GOT3 (cell line): ENCODE data around the gene SPTBN4.
"Not testable (repeated sequence)": the region's sequence is repeated elsewhere in the genome, so short reads cannot be mapped to it uniquely, and the experiment has no call there.

ENCODE experiments used
- DNase-seq: peaks from one replicate; lab custom pipeline; 2025; ENCODE audit warnings: mixed read lengths; lab: John Stamatoyannopoulos, UW

The SPTBN4 gene

DNA sequence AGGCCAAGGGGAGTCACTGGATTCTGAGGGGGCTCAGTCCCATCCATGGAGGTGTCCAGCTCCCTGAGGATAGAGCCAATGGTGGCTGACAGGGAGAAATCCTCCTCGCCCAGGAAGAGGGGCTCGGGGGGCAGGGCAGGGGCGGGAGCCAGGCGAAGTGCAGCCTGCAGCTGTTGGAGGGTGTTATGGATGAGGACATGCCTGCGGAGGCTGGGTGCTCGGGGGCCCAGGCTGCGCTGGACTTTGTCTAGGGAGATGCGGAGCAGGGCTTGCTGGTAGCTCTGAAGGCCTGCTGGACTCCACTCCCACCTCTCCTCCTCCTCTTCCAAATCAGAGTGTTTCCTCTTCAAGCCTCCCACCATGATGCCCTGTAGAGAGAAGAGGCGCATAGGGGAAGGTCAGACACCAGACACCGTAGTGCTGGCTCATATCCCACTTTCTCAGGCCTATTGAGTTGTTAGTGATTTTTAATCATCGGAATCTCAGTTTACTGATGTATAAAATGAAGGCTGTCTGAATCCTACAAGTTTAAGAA, 25.0 kb upstream of the SPTBN4 start:
- DNase-seq: no peak

DNA sequence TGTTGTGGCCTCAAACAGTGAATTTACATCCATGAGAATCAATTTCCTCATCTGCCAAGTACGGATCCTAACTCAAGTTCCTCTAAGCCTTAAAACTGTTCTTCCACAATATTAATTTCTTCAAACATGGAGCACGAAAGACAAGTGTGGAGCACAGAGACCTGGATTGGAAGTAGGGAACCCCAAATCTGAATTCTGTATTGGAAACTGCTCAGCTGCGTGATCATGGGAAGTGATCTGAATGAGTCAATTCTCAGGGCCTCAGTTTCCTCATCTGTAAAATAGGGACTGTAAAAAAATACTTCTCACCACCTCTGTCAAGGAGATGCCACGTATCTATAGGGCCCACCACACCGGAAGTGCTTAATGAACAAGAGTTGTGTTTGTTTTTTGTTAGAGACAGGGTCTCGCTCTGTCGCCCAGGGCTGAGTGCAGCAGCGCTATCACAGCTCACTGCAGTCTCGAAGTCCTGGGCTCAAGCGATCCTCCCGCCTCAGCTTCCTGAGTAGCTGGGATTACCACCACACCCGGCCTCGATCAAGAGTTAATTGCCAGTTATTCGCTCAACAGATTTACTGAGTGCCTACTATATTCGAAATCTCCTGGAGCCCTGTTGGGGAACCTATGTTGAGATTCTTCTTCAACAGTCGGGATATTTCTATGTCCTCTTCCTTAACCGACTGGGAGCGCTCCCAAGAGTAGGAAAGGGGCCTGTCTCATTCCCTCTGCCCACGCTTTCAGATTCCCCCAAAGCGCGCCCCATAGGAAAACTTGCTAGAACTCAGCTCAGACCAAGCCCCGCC, 24.3 kb upstream of the SPTBN4 start:
- DNase-seq: no peak

DNA sequence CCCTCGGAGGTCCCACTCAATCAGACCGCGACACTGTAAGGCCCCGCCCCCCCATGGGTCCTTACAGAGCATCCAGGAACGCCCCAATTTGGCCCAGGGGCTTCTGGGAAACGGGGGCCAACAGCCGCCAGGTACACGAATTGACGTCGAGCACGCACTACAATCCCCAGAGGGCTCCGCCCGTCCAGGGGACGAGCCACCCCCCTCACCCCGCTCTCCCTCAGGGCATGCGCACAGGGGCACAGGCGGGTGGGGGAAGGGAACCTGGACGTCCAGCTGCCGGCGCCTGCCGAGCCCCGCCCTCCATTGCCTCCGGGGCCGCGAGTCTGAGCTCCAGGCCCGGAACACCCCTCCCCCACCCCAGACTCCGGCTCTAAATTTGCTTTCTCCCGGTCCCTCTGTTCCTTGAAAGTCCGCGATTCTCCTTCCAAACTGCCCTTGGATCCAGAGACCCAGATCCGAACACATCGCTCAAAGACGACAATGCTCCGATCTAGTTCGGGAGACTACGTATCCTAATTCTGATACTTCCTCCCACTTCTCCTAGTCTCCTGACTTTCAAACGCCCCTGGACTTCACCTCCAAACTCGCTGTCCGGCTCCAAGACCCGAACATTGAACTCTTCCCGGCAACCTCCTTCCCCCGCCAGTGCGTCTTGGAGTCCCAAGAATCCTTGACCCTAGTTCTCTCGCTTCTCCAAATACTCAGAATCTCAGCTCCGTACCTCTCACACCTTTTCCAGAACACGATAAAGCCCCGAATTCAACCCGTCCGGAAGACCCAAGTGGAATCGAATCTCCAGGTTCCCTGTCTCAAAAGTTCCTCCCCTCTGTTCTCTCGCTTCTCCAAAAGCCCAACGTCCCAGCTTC, 23.4 kb upstream of the SPTBN4 start:
- DNase-seq: peak; percentile 93

- peak; percentile 95 for DNase-seq
Observed at GRCh38 chr19:40444000-40444824, 22.6 kb upstream of the SPTBN4 start, which contains the start of gene SERTAD3. SERTAD3 (minus strand) TSS chr19:40444335; CDS start chr19:40442080, 2,255 bp downstream.

DNA sequence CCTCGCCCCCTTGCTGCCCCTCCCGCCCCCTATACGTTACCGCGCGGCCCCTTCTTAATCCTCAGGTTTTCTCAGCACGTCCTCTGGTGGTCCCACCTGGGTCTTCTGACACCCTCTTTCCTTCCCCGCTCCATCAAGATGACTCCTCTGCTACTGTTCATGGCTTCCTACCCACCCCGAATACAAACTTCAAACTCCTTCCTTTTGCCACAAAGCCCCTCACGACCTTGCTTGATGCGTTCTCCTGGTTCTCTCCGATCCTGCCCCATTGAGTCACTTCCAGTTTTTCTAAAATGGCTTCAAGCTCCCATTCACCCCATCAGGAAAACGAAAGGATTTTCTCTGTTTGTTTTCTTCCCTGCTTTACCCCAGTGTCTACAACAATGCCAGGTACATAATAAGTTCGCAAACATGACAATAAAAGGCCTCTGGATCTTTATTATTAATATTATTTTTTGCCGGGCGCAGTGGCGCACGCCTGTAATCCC, 21.9 kb upstream of the SPTBN4 start:
- DNase-seq: no peak

DNA sequence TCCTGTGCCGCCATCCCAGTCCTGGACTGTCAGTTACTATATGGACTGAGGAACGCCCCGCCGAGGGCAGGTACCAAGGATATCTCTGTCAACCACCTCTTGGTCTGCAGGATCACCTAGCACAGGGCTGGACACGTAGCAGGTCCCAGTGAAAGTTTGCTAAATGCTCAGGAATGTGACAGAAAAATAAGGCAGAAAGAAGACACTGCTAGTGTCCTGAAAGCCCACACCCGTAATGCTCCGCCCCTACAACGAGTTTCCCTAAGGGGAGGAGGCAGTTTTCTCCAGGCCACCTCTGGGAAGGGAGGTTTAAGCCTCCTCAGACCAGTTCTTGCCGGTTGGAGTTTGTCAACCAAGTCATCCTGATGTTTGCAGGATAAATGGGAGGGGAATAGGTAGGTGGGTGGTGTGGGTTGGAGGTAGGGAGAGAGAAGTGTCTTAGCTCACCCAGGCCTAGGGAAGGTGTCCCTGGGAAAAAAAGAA, 21.0 kb upstream of the SPTBN4 start:
- no peak for DNase-seq

- DNase-seq: no peak
Observed at GRCh38 chr19:40446263-40446784, 20.5 kb upstream of the SPTBN4 start.

DNA sequence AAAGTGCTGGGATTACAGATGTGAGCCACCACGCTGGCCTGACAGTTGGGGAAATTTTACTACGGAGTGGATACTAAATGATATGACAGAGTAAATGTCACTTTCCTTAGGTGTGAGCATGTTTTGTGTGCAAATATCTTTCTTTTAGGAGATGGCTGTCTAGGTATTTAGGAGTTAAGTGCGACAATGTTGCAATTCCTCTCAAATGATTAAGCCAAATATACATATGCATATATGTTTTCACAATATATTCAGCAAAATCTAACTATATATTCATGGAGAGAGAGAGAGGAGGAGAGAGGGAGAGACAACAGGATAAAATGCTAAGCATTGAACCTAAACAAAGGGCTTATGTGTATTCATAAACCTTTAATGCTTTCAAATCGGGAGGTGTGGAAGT, 17.3 kb upstream of the SPTBN4 start:
- DNase-seq: no peak

GRCh38 chr19:40450664-40451063, 16.1 kb upstream of the SPTBN4 start:
- no peak for DNase-seq

- no peak for DNase-seq
Observed at GRCh38 chr19:40452016-40452415, 14.8 kb upstream of the SPTBN4 start.

GRCh38 chr19:40453151-40453735, 13.6 kb upstream of the SPTBN4 start:
- no peak for DNase-seq

DNA sequence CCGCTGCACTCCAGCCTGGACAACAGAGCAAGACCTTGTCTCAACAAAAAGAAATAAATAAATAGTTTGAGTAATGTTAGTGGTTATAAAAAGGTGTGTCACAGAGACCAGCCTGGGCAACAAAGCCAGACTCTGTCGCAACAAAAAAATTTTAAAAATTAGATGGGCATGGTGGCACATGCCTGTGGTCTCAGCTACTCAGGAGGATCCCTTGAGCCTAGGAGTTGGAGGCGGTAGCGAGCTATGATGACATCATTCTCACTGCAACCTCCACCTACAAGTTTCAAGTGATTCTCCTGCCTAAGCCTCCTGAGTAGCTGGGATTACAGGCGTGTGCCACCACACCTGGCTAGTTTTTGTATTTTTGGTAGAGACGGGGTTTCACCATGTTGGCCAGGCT, 12.9 kb upstream of the SPTBN4 start:
- DNase-seq: not testable (repeated sequence)

DNA sequence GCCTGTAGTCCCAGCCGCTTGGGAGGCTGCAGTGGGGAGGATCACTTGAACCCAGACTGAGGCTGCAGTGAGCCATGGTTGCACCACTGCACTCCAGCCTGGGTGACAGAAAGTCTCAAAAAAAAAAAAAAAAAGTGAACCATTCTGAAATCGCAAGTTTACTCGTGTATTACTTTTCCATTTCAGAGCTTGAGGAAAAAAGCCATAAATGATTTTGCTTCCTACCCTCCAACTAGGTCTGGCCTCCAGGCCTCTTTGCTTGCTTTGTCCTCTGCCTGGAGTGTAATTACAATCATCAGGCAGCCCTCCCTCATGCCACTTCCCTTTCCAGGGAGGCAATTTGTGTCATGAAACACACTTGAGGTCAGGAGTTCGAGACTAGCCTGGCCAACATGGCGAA, 9.8 kb upstream of the SPTBN4 start:
- no peak for DNase-seq

DNA sequence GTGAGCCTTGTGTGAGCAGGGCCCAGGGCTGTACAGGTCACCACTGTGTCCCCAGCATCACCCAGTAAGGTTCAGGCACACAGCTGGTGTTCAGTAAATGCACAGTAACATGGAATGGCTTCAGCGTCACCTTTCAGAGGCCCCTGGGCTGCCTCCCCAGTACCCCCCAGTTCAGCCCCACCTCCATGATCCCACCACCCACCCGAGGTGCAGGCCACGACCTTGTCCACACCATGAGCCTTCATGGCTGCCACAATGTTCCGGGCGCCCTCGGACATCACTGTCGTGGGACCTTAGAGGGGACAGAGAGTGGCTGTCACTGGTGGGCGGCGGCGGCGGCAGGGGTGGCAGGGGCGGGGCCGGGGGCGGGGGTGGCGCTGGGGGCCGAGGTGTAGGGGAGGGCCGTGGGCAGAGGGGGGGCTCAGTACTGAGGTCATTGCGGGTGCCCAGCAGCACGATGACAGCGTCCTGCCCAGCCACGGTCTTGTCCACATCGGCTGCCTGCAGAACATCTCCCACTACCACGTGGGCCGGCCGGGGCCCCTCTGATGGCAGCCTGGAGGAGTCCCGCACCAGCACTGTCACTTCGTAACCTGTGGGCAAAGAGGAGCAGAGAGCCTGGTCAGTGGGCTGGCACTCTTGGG, 8.7 kb upstream of the SPTBN4 start:
- DNase-seq: no peak

DNA sequence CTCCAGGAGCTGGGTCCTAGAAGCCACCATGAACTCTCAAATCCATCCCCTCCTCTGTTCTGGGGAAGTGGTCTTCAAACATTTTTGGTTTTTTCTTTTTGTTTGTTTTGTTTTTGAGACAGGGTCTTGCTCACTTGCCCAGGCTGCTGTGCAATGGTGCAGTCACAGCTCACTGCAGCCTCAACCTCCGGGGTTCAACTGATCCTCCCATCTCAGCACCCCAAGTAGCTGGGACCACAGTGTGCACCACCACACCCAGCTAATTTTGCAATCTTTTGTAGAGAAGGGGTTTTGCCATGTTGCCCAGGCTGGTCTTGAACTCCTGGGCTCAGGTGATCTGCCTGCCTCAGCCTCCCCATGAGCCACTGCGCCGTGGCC, 8.2 kb upstream of the SPTBN4 start:
- DNase-seq: no peak

DNA sequence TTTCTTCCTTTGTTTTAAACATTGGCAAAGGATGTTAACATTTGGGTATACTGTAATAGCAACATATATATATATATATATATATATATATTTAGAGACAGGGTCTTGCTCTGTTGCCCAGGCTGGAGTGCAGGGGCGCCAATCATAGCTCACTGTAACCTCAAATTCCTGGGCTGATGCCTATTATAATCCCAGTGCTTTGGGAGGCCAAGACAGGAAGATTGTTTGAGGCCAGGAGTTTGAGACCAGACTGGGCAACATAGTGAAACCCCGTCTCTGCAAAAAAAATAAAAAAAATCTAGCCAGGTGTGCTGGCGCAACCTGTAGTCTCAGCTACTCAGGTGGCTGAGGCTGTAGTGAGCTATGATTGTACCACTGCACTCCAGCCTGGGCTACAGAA, 6.6 kb upstream of the SPTBN4 start:
- DNase-seq: no peak

GRCh38 chr19:40461669-40462221, 5.1 kb upstream of the SPTBN4 start:
- DNase-seq: no peak

GRCh38 chr19:40463587-40464037, 3.2 kb upstream of the SPTBN4 start:
- DNase-seq: not testable (repeated sequence)

DNA sequence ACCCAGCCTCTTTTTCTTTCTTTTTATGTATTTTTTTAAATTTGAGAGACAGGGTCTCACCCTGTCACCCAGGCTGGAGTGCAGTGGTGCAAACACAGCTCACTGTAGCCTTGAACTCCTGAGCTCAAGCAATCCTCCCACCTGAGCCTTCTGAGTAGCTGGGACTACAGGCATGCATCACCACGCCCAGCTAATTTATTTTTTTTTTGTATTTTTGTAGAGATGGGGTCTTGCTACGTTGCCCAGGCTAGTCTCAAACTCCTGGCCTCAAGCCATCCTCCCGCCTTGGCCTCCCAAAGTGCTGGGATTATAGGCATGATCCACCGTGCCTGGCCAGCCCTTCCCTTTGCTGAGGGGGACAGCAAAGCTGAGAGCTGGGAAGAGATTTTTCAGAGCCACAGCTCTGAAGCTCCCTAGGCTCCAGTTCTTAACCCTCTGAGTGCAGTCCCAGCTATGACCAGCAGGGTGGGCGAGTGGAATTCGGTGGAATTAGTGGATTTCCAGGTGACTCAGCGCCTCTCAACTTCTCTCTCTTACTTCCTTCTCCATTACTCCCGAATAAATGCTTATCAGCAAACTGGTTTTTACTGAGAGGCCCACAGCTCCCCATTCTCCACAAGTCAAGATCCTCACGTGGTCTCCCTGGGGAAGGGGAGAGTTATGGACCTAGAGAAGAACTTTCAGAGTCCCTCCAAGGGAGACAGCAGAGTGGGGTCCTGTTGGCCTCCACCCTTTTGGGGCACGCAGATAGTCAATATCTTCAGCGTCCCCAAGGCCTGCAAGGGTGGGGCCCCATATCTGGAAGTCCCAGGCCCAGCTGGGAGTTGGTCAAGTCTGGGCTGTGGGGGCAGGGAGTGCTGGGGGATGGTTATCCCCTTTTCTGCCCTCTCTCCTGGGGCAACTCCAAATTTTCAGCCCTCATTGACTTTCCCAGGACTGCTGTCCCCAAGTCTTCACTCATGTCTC, 2.5 kb upstream of the SPTBN4 start:
- DNase-seq: peak; percentile 61
